GM12864 (cell line): ENCODE results near the gene SCAMP3.
"Not testable (repeated sequence)": the region's sequence is repeated elsewhere in the genome, so short reads cannot be mapped to it uniquely, and the experiment has no call there.

Source experiments
- DNase-seq: peaks from one replicate; pipeline ENCODE4 v3.0.0-alpha.2; 2011; ENCODE audit warnings: low read depth
- H3K4me3 ChIP-seq: 2 replicates; pipeline ENCODE4 v1.5.1; 2011; ENCODE audit warnings: mild to moderate bottlenecking, low read depth, low read length, control low read depth
- TF ChIP-seq, protein P1 (sequence below): IDR thresholded peaks from 2 replicates; pipeline ENCODE4 v1.5.1; 2011; ENCODE audit warnings: low read depth, mild to moderate bottlenecking, moderate library complexity, low read length, control low read depth, inconsistent platforms; ENCODE audit errors: missing control alignments

Gene SCAMP3

GRCh38 chr1:155226188-155226909 is 35.8 kb downstream of the SCAMP3 start:
- DNase-seq: no peak

DNA sequence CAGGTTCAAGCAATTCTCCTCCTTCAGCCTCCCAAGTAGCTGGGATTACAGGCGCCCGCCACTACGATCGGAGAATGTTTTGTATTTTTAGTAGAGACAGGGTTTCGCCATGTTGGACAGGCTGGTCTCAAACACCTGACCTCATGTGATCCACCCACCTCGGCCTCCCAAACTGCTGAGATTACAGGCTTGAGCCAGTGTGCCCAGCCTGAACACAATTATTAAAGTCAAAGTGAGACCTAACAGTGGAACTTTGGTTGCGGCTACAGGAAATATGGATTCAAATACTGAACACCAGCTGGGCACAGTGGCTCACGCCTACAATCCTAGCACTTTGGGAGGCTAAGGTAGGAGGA is 36.8 kb downstream of the SCAMP3 start:
- peak overlapping the region; percentile 87 for H3K4me3 ChIP-seq
- not testable (repeated sequence) for DNase-seq

More at GRCh38 chr1:155226188-155226909, 35.8 kb downstream of the SCAMP3 start:
- H3K4me3 ChIP-seq: peak overlapping the region; percentile 87
- TF ChIP-seq, protein P1, sequence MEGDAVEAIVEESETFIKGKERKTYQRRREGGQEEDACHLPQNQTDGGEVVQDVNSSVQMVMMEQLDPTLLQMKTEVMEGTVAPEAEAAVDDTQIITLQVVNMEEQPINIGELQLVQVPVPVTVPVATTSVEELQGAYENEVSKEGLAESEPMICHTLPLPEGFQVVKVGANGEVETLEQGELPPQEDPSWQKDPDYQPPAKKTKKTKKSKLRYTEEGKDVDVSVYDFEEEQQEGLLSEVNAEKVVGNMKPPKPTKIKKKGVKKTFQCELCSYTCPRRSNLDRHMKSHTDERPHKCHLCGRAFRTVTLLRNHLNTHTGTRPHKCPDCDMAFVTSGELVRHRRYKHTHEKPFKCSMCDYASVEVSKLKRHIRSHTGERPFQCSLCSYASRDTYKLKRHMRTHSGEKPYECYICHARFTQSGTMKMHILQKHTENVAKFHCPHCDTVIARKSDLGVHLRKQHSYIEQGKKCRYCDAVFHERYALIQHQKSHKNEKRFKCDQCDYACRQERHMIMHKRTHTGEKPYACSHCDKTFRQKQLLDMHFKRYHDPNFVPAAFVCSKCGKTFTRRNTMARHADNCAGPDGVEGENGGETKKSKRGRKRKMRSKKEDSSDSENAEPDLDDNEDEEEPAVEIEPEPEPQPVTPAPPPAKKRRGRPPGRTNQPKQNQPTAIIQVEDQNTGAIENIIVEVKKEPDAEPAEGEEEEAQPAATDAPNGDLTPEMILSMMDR: peak; percentile 67

DNA sequence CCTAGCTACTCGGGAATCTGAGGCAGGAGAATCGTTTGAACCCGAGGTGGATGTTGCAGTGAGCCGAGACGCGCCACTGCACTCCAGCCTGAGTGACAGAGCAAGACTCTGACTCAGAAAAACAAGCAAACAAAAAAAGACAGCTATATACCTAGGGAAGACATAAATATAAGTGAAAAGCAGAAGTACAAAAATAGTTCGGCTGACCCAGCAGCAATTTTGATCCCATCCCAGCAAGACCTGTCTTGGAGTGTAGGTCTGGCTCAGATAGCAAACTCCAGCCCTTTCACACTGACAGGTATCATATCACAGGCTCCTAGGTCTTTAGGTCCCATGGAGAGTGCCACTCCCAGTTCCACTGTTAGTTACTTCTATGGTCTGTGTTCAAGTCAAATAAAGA is 39.1 kb downstream of the SCAMP3 start:
- TF ChIP-seq, protein P1: no peak
- H3K4me3 ChIP-seq: no peak overlapping the region
- DNase-seq: no peak

DNA sequence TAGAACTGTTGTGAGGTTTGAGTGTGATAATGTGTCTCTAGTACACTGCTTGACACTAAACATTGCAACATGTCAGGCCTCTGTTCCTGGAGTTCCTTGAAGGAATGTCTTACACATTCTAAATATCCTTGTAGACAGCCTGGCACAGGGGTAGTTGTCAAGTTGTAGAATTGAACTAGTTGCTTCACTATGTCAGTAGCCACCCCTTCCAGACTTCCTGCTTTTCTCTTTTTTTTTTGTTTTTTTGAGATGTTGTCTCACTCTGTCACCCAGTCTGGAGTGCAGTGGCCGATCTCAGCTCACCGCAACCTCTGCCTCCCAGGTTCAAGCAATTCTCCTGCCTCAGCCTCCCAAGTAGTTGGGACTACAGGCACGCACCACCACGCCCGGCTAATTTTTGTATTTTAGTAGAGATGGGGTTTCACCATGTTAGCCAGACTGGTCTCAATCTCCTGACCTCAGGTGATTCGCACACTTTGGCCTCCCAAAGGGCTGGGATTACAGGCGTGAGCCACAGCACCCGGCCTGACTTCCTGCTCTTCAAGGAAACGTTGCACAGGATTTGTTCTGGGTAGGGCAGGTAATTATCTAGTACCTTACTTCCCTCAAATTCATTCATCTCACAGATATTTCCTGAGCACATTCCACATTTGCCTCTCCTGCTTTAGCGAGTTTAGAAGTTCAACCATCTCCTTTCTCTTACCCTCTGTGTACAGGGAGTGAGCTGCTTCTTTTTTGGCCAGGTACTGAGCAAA is 41.8 kb downstream of the SCAMP3 start:
- DNase-seq, H3K4me3 ChIP-seq: not testable (repeated sequence)

DNA sequence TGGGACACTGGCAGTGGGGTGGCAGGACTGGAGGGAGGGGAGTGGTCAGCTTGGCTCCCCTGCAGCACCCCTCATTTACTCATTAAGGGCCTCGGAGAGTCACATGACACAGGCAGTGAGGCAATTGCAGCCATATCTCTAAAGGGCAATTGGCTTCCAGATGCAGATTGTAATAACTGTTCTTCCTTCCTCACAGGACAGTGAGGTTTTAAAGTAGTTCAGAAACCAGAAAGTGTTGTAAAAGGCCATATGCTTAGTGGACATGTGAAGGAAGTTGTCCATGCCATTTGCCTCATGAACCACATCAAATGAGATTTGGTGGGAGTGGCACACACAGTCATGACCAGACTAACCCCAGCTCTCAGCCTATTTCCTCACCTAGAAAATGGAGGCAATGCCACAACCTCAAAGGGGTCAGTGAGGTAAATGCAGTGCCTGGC is 42.5 kb downstream of the SCAMP3 start:
- no peak for DNase-seq
- TF ChIP-seq, protein P1: no peak
- H3K4me3 ChIP-seq: no peak overlapping the region

DNA sequence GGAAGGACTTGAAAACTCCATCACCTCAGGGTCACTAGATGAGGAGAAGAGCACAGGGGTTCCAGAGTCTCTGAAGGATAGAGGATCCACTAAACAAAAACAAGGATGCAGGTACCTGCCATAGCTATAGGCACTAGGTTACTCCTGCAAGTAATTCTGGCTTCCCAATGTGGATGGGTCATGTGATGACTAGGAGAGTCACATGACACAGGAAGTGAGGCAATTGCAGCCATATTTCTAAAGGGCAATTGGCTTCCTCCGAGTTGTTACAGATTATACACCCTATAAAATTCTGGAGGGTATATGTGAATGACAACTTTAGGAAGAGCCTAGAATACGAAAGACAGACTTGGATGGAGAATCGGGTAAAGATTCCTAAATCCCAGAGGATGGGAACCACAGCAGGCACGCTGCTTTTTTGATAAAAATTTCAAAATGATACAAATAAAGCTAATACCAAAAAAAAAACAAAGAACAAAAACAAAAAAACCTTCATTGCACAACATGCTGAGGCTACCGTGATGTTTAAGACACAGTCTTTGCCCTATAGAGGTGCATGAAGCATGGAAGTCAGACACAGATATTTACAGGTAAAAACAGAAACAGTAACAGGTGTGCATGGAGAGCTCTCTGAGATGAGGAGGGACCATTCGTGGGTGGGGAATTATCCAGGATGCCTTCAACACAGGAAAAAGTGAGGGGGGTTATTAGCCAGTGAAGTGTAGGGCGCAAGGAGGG is 43.1 kb downstream of the SCAMP3 start:
- H3K4me3 ChIP-seq: no peak overlapping the region
- TF ChIP-seq, protein P1: no peak
- DNase-seq: no peak

- DNase-seq, H3K4me3 ChIP-seq: not testable (repeated sequence)
Measured at GRCh38 chr1:155214702-155215101, 47.5 kb downstream of the SCAMP3 start.

DNA sequence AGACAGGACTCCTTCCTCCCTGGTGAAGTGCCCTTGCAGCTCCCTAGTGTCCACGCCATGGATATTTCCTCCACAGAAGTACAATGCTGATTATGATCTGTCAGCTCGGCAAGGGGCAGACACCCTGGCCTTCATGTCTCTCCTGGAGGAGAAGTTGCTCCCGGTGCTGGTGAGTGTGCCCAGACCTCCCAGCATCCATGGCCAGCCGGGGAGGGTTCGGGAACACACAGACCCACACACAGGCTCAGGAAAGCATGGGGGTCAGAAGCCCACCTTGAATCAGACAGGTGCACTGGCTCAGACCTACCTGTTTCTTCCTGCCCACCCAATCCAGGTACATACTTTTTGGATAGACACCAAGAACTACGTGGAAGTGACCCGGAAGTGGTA is 50.1 kb downstream of the SCAMP3 start:
- not testable (repeated sequence) for DNase-seq, H3K4me3 ChIP-seq

DNA sequence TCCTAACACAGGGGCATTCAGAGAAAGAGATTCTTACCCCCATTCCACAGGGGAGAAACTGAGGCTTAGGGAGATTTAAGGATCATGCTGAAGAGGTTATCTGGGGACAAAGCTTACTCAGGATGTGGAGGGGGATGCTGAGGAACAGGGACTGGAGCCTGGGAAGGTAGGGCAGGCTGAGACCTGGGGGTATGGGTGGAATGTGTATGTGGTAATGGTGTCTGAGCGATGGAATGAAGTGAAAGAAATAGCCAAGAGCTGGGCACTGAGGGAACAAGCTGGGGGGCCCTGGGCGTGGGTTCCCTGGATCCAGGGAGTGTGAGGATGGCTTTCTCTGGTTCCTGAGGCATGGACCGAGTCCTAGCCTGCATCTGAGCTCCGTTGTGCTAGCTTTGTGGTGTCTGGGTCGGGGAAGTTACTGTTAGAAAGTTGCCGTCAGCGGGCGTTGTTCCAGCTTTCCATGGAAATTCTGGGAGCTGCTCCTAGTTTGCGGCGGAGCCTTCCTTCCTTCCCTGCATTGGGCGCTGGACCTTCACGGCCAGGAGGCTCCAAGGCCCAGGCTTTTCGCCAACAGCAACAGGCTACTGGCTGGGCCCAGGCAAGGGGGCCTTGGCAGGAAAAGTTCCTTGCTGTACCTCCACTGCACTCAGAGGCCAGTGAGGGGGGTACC is 50.6 kb downstream of the SCAMP3 start:
- H3K4me3 ChIP-seq, DNase-seq: not testable (repeated sequence)
